Mucosa of rectum (tissue), 2 donors: ENCODE results near the gene LMO4.

Source experiments
- H3K27ac ChIP-seq, 2 donors: one replicate each; pipeline ENCODE4 v1.7.0; 2013; ENCODE audit warnings: inconsistent platforms in 2 of 2, low read depth in 2 of 2, low read length in 2 of 2
- H3K27me3 ChIP-seq, 2 donors: one replicate each; pipeline ENCODE4 v1.7.0; 2013; ENCODE audit warnings: low read length in 2 of 2; ENCODE audit not compliant: control insufficient read depth in 2 of 2, insufficient read depth in 2 of 2
- H3K36me3 ChIP-seq, 2 donors: one replicate each; pipeline ENCODE4 v1.7.0; 2013; ENCODE audit warnings: low read length in 2 of 2; ENCODE audit not compliant: control insufficient read depth in 2 of 2, insufficient read depth in 2 of 2
- H3K4me1 ChIP-seq, 2 donors: one replicate each; pipeline ENCODE4 v1.7.0; 2013; ENCODE audit warnings: low read length in 2 of 2, mild to moderate bottlenecking in 1 of 2; ENCODE audit not compliant: control insufficient read depth in 2 of 2, insufficient read depth in 2 of 2
- H3K4me3 ChIP-seq, 2 donors: one replicate each; pipeline ENCODE4 v1.7.0; 2013; ENCODE audit warnings: low read length in 2 of 2
- H3K9ac ChIP-seq, 2 donors: one replicate each; pipeline ENCODE4 v1.7.0; 2013; ENCODE audit warnings: low read length in 2 of 2, low read depth in 1 of 2, mild to moderate bottlenecking in 1 of 2
- H3K9me3 ChIP-seq, 2 donors: one replicate each; pipeline ENCODE4 v1.7.0; 2013; ENCODE audit warnings: low read length in 2 of 2; ENCODE audit not compliant: control insufficient read depth in 2 of 2
- donor health status: healthy.
- donor health status: Normal muscosa, but diverticular disease.

Gene LMO4

GRCh38 chr1:87388411-87388810 is 59.7 kb downstream of the LMO4 start:
- Histone ChIP-seq H3K9me3 (no peaks in the 10 kb centered on the region), H3K36me3 (no peaks in the 10 kb centered on the region), H3K9ac (no peak overlapping the region), H3K27ac (no peak overlapping the region), H3K4me1 (peaks cover 0 to 8% of the 10 kb centered on the region in 2 donors), H3K27me3 (no peaks in the 10 kb centered on the region), H3K4me3 (no peak overlapping the region)

- Histone ChIP-seq H3K4me3 (no peak overlapping the region), H3K27me3 (no peaks in the 10 kb centered on the region), H3K9me3 (no peaks in the 10 kb centered on the region), H3K4me1 (peaks cover 0 to 8% of the 10 kb centered on the region in 2 donors), H3K27ac (no peak overlapping the region), H3K9ac (no peak overlapping the region), H3K36me3 (no peaks in the 10 kb centered on the region)
Observed at GRCh38 chr1:87389011-87389410, 60.3 kb downstream of the LMO4 start.

GRCh38 chr1:87389546-87389945 is 60.9 kb downstream of the LMO4 start:
- Histone ChIP-seq H3K4me1 (peaks cover 0 to 8% of the 10 kb centered on the region in 2 donors), H3K36me3 (no peaks in the 10 kb centered on the region), H3K9ac (no peak overlapping the region), H3K9me3 (no peaks in the 10 kb centered on the region), H3K27ac (no peak overlapping the region), H3K4me3 (no peak overlapping the region), H3K27me3 (no peaks in the 10 kb centered on the region)

- Histone ChIP-seq H3K9ac (no peak overlapping the region), H3K9me3 (no peaks in the 10 kb centered on the region), H3K4me1 (peaks cover 0 to 4% of the 10 kb centered on the region in 2 donors), H3K4me3 (no peak overlapping the region), H3K36me3 (no peaks in the 10 kb centered on the region), H3K27ac (no peak overlapping the region), H3K27me3 (no peaks in the 10 kb centered on the region)
Observed at GRCh38 chr1:87392248-87393192, 63.8 kb downstream of the LMO4 start.

- no peak overlapping the region for H3K9ac ChIP-seq
- H3K27ac ChIP-seq = no peak overlapping the region
- no peaks in the 10 kb centered on the region for H3K36me3 ChIP-seq
- H3K27me3 ChIP-seq = no peaks in the 10 kb centered on the region
- H3K4me1 ChIP-seq = peaks cover 0 to 4% of the 10 kb centered on the region in 2 donors
- H3K4me3 ChIP-seq = no peak overlapping the region
- H3K9me3 ChIP-seq = no peaks in the 10 kb centered on the region
Observed at GRCh38 chr1:87393445-87394085, 64.9 kb downstream of the LMO4 start.

- Histone ChIP-seq H3K4me3 (no peak overlapping the region), H3K36me3 (no peaks in the 10 kb centered on the region), H3K4me1 (peaks cover 0 to 4% of the 10 kb centered on the region in 2 donors), H3K9me3 (no peaks in the 10 kb centered on the region), H3K27ac (no peak overlapping the region), H3K27me3 (no peaks in the 10 kb centered on the region), H3K9ac (no peak overlapping the region)
Observed at GRCh38 chr1:87394513-87394912, 65.8 kb downstream of the LMO4 start.

GRCh38 chr1:87394982-87395381 is 66.3 kb downstream of the LMO4 start:
- H3K4me1 ChIP-seq = peaks cover 0 to 4% of the 10 kb centered on the region in 2 donors

More at GRCh38 chr1:87394982-87395381, 66.3 kb downstream of the LMO4 start:
- H3K27ac ChIP-seq = no peak overlapping the region
- no peaks in the 10 kb centered on the region for H3K36me3 ChIP-seq
- H3K27me3 ChIP-seq = no peaks in the 10 kb centered on the region
- H3K4me3 ChIP-seq = no peak overlapping the region
- H3K9ac ChIP-seq = no peak overlapping the region
- H3K9me3 ChIP-seq = no peaks in the 10 kb centered on the region
